Measurements from ENCODE around the gene MEF2C.

DNA sequence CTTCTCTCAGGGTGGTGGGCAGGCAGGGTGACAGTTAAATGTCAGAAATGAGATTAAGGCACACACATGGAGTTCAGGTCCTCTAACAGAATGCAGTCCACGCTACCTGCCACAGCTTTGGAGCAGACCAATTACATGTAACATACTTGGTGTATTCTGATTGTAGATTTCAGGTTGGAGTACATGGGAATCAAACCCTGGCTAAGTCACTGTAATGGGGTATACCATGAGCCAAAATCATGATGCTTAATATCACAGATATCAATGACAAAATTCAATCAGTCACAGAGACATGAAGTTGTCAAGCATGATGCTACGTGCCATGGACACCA is 48.9 kb downstream of the MEF2C start:
- TF ChIP-seq, protein P1, sequence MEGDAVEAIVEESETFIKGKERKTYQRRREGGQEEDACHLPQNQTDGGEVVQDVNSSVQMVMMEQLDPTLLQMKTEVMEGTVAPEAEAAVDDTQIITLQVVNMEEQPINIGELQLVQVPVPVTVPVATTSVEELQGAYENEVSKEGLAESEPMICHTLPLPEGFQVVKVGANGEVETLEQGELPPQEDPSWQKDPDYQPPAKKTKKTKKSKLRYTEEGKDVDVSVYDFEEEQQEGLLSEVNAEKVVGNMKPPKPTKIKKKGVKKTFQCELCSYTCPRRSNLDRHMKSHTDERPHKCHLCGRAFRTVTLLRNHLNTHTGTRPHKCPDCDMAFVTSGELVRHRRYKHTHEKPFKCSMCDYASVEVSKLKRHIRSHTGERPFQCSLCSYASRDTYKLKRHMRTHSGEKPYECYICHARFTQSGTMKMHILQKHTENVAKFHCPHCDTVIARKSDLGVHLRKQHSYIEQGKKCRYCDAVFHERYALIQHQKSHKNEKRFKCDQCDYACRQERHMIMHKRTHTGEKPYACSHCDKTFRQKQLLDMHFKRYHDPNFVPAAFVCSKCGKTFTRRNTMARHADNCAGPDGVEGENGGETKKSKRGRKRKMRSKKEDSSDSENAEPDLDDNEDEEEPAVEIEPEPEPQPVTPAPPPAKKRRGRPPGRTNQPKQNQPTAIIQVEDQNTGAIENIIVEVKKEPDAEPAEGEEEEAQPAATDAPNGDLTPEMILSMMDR (IDR thresholded peaks at IDR 0.05; ENCODE audit: low read length), result no peak
- no peak for TF ChIP-seq EZH2 (IDR thresholded peaks at IDR 0.05; ENCODE audit: borderline replicate concordance, low read length)
